HL-60 (cell line): ENCODE results near the gene TTC9C.

Experiments
- GABPA ChIP-seq: IDR thresholded peaks from 2 replicates; pipeline ENCODE4 v1.6.1; 2012; ENCODE audit warnings: low read depth
- POLR2AphosphoS5 ChIP-seq: IDR thresholded peaks from 2 replicates; pipeline ENCODE4 v1.6.1; 2012; ENCODE audit warnings: low read depth
- TF ChIP-seq, protein P1 (sequence below): IDR thresholded peaks from one replicate; pipeline ENCODE4 v1.5.1; 2011; ENCODE audit warnings: low read length, control low read depth, inconsistent platforms; ENCODE audit not compliant: insufficient read depth
- TF ChIP-seq, protein P2 (sequence below): IDR thresholded peaks from 2 replicates; pipeline ENCODE4 v1.6.1; 2012; ENCODE audit warnings: low read depth; ENCODE audit not compliant: insufficient replicate concordance

DNA sequence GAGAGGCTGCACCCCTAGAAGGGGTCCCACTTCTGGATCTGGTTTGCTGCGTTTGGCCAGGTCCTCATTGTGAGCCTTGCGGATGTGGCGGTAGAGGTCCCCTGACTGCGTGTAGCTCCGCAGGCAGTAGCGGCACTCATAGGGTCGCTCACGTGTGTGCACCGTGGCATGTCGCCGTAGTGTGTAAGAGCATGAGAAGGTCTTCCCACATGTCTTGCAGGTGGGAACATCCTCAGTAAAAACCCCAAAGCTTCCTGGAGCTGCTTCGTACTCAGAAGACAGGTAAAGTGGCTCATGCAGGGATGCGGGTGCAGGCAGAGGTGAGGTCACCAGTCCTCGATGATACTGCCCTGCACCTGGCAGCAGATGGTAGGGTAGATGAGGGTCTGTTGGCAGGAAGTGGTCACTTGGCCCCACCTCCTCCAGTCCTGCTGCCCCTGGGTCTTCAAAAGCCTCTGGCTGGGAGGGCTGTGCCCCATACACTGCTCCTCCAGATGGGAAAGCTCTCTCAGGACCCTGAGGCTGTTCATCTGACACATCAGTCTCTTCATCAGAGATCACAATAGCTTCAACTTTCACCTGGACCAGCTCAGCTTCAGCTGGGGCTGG lies 24.0 kb downstream of the TTC9C start:
- TF ChIP-seq, protein P1, sequence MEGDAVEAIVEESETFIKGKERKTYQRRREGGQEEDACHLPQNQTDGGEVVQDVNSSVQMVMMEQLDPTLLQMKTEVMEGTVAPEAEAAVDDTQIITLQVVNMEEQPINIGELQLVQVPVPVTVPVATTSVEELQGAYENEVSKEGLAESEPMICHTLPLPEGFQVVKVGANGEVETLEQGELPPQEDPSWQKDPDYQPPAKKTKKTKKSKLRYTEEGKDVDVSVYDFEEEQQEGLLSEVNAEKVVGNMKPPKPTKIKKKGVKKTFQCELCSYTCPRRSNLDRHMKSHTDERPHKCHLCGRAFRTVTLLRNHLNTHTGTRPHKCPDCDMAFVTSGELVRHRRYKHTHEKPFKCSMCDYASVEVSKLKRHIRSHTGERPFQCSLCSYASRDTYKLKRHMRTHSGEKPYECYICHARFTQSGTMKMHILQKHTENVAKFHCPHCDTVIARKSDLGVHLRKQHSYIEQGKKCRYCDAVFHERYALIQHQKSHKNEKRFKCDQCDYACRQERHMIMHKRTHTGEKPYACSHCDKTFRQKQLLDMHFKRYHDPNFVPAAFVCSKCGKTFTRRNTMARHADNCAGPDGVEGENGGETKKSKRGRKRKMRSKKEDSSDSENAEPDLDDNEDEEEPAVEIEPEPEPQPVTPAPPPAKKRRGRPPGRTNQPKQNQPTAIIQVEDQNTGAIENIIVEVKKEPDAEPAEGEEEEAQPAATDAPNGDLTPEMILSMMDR = no peak
- TF ChIP-seq POLR2AphosphoS5 (no peak), GABPA (no peak)
- TF ChIP-seq, protein P2, sequence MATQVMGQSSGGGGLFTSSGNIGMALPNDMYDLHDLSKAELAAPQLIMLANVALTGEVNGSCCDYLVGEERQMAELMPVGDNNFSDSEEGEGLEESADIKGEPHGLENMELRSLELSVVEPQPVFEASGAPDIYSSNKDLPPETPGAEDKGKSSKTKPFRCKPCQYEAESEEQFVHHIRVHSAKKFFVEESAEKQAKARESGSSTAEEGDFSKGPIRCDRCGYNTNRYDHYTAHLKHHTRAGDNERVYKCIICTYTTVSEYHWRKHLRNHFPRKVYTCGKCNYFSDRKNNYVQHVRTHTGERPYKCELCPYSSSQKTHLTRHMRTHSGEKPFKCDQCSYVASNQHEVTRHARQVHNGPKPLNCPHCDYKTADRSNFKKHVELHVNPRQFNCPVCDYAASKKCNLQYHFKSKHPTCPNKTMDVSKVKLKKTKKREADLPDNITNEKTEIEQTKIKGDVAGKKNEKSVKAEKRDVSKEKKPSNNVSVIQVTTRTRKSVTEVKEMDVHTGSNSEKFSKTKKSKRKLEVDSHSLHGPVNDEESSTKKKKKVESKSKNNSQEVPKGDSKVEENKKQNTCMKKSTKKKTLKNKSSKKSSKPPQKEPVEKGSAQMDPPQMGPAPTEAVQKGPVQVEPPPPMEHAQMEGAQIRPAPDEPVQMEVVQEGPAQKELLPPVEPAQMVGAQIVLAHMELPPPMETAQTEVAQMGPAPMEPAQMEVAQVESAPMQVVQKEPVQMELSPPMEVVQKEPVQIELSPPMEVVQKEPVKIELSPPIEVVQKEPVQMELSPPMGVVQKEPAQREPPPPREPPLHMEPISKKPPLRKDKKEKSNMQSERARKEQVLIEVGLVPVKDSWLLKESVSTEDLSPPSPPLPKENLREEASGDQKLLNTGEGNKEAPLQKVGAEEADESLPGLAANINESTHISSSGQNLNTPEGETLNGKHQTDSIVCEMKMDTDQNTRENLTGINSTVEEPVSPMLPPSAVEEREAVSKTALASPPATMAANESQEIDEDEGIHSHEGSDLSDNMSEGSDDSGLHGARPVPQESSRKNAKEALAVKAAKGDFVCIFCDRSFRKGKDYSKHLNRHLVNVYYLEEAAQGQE = no peak
